Liver (tissue), 9 donors: ENCODE data around the gene CD96. TPM values are rescaled to one million over a fixed set of nuclear protein-coding genes. Genes with fewer than 3 reads are reported as not detected.

Source experiments
- DNase-seq: peaks from one replicate; pipeline ENCODE4 v3.0.0-alpha.2; 2017; ENCODE audit warnings: low spot score
- H3K27ac ChIP-seq, 2 donors: one replicate each; pipeline ENCODE4 v1.7.0; 2013; ENCODE audit warnings: inconsistent platforms in 2 of 2, low read length in 2 of 2, control low read depth in 1 of 2, low read depth in 1 of 2, mild to moderate bottlenecking in 1 of 2
- H3K27me3 ChIP-seq, 4 donors: one replicate each; pipeline versions ENCODE4 v1.6.1 to v1.7.0; 2013; ENCODE audit warnings: low read length in 3 of 4, inconsistent platforms in 1 of 4, mild to moderate bottlenecking in 1 of 4, moderate library complexity in 1 of 4; ENCODE audit not compliant: control insufficient read depth in 4 of 4, insufficient read depth in 4 of 4
- H3K36me3 ChIP-seq, 4 donors: one replicate each; pipeline versions ENCODE4 v1.6.1 to v1.7.0; 2013; ENCODE audit warnings: low read length in 3 of 4, mild to moderate bottlenecking in 3 of 4, low read depth in 1 of 4, moderate library complexity in 1 of 4; ENCODE audit not compliant: control insufficient read depth in 4 of 4, insufficient read depth in 3 of 4
- H3K4me1 ChIP-seq, 4 donors: one replicate each; pipeline versions ENCODE4 v1.6.1 to v1.7.0; 2013; ENCODE audit warnings: low read length in 3 of 4, mild to moderate bottlenecking in 3 of 4, moderate library complexity in 1 of 4; ENCODE audit not compliant: control insufficient read depth in 4 of 4, insufficient read depth in 4 of 4
- H3K4me3 ChIP-seq, 3 donors: one replicate each; pipeline versions ENCODE4 v1.6.1 to v1.7.0; 2013; ENCODE audit warnings: low read length in 3 of 3, control low read depth in 1 of 3, low read depth in 1 of 3, mild to moderate bottlenecking in 1 of 3
- H3K9ac ChIP-seq, 2 donors: one replicate each; pipeline ENCODE4 v1.7.0; 2013; ENCODE audit warnings: low read length in 2 of 2, mild to moderate bottlenecking in 2 of 2, moderate library complexity in 2 of 2, control low read depth in 1 of 2, low read depth in 1 of 2
- H3K9me3 ChIP-seq, 4 donors: one replicate each; pipeline versions ENCODE4 v1.6.1 to v1.7.0; 2013; ENCODE audit warnings: low read length in 3 of 4; ENCODE audit not compliant: control insufficient read depth in 4 of 4
- ATF3 ChIP-seq: IDR thresholded peaks from 2 replicates; pipeline ENCODE4 v1.6.1; 2016; ENCODE audit warnings: antibody characterized with exemption
- CTCF ChIP-seq: fragments of 150-350 bp; IDR thresholded peaks from 2 replicates; pipeline ENCODE4 v1.5.1; 2017; ENCODE audit warnings: improper control_type of control experiment, low read depth, low read length; ENCODE audit not compliant: missing input control
- FOXA1 ChIP-seq: IDR thresholded peaks from 2 replicates; pipeline ENCODE4 v1.6.1; 2016; ENCODE audit warnings: antibody characterized with exemption
- FOXA2 ChIP-seq: IDR thresholded peaks from 2 replicates; pipeline ENCODE4 v1.6.1; 2016; ENCODE audit warnings: antibody characterized with exemption
- GABPA ChIP-seq, 2 donors: IDR thresholded peaks in 1 of 2; conservative IDR thresholded peaks in 1 of 2; 2 replicates each; pipeline ENCODE4 v1.6.1; 2016; ENCODE audit warnings: antibody characterized with exemption in 2 of 2, mild to moderate bottlenecking in 1 of 2, moderate library complexity in 1 of 2
- HNF4A ChIP-seq, 2 donors: conservative IDR thresholded peaks; 2 replicates each; pipeline ENCODE4 v1.6.1; 2016; ENCODE audit warnings: antibody characterized with exemption in 2 of 2, mild to moderate bottlenecking in 2 of 2
- HNF4G ChIP-seq: IDR thresholded peaks from 2 replicates; pipeline ENCODE4 v1.6.1; 2016; ENCODE audit warnings: antibody characterized with exemption
- JUND ChIP-seq, 2 donors: IDR thresholded peaks; 2 replicates each; pipeline ENCODE4 v1.6.1; 2016; ENCODE audit warnings: antibody characterized with exemption in 2 of 2
- NR2F2 ChIP-seq: IDR thresholded peaks from 2 replicates; pipeline ENCODE4 v1.6.1; 2016; ENCODE audit warnings: antibody characterized with exemption
- RAD21 ChIP-seq, 2 donors: IDR thresholded peaks; 2 replicates each; pipeline ENCODE4 v1.6.1; 2016; ENCODE audit warnings: antibody characterized with exemption in 2 of 2, mild to moderate bottlenecking in 2 of 2
- RXRA ChIP-seq, 2 donors: IDR thresholded peaks; 2 replicates each; pipeline ENCODE4 v1.6.1; 2017 to 2018; ENCODE audit warnings: antibody characterized with exemption in 2 of 2, mild to moderate bottlenecking in 1 of 2
- SP1 ChIP-seq: IDR thresholded peaks from 2 replicates; pipeline ENCODE4 v1.6.1; 2018; ENCODE audit warnings: antibody characterized with exemption, mild to moderate bottlenecking
- TAF1 ChIP-seq: conservative IDR thresholded peaks from 2 replicates; pipeline ENCODE4 v1.6.1; 2016; ENCODE audit warnings: antibody characterized with exemption, mild to moderate bottlenecking
- YY1 ChIP-seq: IDR thresholded peaks from 2 replicates; pipeline ENCODE4 v1.6.1; 2016; ENCODE audit warnings: antibody characterized with exemption, mild to moderate bottlenecking
- WGBS: extraction: QIAGEN DNeasy Blood & Tissue Kit; methylation state at CpG from one replicate; pipeline ENCODE4 v1.1.7; 2013; 5-methylcytosine and 5-hydroxymethylcytosine counted together
- polyA plus RNA-seq, 2 donors: library from polyadenylated mRNA; stranded (reverse) in 1 of 2; unstranded in 1 of 2; fragments of 200-250 nt in 1 of 2; fragments of >200 nt in 1 of 2; fragmentation: Nextera tagmentation in 1 of 2; extraction: Ambion mirVana in 1 of 2; gene quantifications; one replicate each; pipeline versions ENCODE4 v1.2.1 to v1.2.3, GENCODE V29; 2013 to 2015
- total RNA-seq, 2 donors: library from RNA; depleted of rRNA; stranded (reverse); fragments of >200 nt; gene quantifications; one replicate each; pipeline ENCODE4 v1.2.3, GENCODE V29; 2014
- TF ChIP-seq, protein P1 (sequence below): IDR thresholded peaks from 2 replicates; pipeline ENCODE4 v1.6.1; 2016; ENCODE audit warnings: antibody characterized with exemption
- TF ChIP-seq, protein P2 (sequence below): IDR thresholded peaks from 2 replicates; pipeline ENCODE4 v1.6.1; 2016; ENCODE audit warnings: antibody characterized with exemption, mild to moderate bottlenecking
- donor health status: healthy.
- donor health status: healthy.
- donor health status: healthy.
- donor health status: healthy.
- donor health status: healthy.

The CD96 gene
- total and polyA plus RNA-seq, 4 donors: 0.46 to 2.7 (median 0.92) TPM

GRCh38 chr3:111618945-111619344, 76.9 kb downstream of the CD96 start:
- Histone ChIP-seq H3K27ac (no peak overlapping the region), H3K36me3 (no peaks in the 10 kb centered on the region), H3K9ac (no peak overlapping the region), H3K9me3 (peaks cover 0 to 3% (median 0%) of the 10 kb centered on the region in 4 donors), H3K4me3 (no peak overlapping the region), H3K4me1 (no peaks in the 10 kb centered on the region), H3K27me3 (peaks cover 0 to 2% (median 0%) of the 10 kb centered on the region in 4 donors)
- no peak for DNase-seq
- TF ChIP-seq CTCF: no peak
- no peak for TF ChIP-seq GABPA (IDR thresholded peaks at IDR 0.05 in 1 of 2, conservative IDR thresholded peaks at IDR 0.05 in 1 of 2)
- TF ChIP-seq RAD21 (IDR thresholded peaks at IDR 0.05): no peak
- TF ChIP-seq, protein P1, sequence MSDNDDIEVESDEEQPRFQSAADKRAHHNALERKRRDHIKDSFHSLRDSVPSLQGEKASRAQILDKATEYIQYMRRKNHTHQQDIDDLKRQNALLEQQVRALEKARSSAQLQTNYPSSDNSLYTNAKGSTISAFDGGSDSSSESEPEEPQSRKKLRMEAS: no peak
- TF ChIP-seq NR2F2: no peak
- TF ChIP-seq JUND (IDR thresholded peaks at IDR 0.05): no peak
- TF ChIP-seq HNF4A (conservative IDR thresholded peaks at IDR 0.05): no peak
- no peak for TF ChIP-seq YY1
- TF ChIP-seq, protein P2, sequence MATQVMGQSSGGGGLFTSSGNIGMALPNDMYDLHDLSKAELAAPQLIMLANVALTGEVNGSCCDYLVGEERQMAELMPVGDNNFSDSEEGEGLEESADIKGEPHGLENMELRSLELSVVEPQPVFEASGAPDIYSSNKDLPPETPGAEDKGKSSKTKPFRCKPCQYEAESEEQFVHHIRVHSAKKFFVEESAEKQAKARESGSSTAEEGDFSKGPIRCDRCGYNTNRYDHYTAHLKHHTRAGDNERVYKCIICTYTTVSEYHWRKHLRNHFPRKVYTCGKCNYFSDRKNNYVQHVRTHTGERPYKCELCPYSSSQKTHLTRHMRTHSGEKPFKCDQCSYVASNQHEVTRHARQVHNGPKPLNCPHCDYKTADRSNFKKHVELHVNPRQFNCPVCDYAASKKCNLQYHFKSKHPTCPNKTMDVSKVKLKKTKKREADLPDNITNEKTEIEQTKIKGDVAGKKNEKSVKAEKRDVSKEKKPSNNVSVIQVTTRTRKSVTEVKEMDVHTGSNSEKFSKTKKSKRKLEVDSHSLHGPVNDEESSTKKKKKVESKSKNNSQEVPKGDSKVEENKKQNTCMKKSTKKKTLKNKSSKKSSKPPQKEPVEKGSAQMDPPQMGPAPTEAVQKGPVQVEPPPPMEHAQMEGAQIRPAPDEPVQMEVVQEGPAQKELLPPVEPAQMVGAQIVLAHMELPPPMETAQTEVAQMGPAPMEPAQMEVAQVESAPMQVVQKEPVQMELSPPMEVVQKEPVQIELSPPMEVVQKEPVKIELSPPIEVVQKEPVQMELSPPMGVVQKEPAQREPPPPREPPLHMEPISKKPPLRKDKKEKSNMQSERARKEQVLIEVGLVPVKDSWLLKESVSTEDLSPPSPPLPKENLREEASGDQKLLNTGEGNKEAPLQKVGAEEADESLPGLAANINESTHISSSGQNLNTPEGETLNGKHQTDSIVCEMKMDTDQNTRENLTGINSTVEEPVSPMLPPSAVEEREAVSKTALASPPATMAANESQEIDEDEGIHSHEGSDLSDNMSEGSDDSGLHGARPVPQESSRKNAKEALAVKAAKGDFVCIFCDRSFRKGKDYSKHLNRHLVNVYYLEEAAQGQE: no peak

- no peak for DNase-seq
- Histone ChIP-seq H3K4me1 (no peaks in the 10 kb centered on the region), H3K4me3 (no peak overlapping the region), H3K36me3 (no peaks in the 10 kb centered on the region), H3K9me3 (peaks cover 0 to 3% (median 0%) of the 10 kb centered on the region in 4 donors), H3K9ac (no peak overlapping the region), H3K27me3 (peaks cover 0 to 2% (median 0%) of the 10 kb centered on the region in 4 donors), H3K27ac (no peak overlapping the region)
- 80% methylated on average over 3 of the region's 3 CpGs for WGBS
- no peak for TF ChIP-seq JUND (IDR thresholded peaks at IDR 0.05)
- TF ChIP-seq, protein P1: no peak
- TF ChIP-seq RAD21 (IDR thresholded peaks at IDR 0.05): no peak
- no peak for TF ChIP-seq NR2F2
- TF ChIP-seq FOXA2: no peak
Measured at GRCh38 chr3:111619833-111620232, 77.8 kb downstream of the CD96 start.

GRCh38 chr3:111621535-111621934, 79.5 kb downstream of the CD96 start:
- Histone ChIP-seq H3K27ac (no peak overlapping the region), H3K4me3 (no peak overlapping the region), H3K9ac (no peak overlapping the region), H3K36me3 (no peaks in the 10 kb centered on the region), H3K9me3 (peaks cover 0 to 3% (median 0%) of the 10 kb centered on the region in 4 donors), H3K27me3 (peaks cover 0 to 2% (median 0%) of the 10 kb centered on the region in 4 donors), H3K4me1 (no peaks in the 10 kb centered on the region)
- TF ChIP-seq, protein P2: no peak
- TF ChIP-seq FOXA2: no peak
- TF ChIP-seq RXRA (IDR thresholded peaks at IDR 0.05): no peak
- TF ChIP-seq GABPA (IDR thresholded peaks at IDR 0.05 in 1 of 2, conservative IDR thresholded peaks at IDR 0.05 in 1 of 2): no peak
- no peak for TF ChIP-seq HNF4G
- TF ChIP-seq FOXA1: no peak
- TF ChIP-seq TAF1: no peak
- TF ChIP-seq HNF4A (conservative IDR thresholded peaks at IDR 0.05): no peak
- no peak for TF ChIP-seq ATF3
- no peak for TF ChIP-seq JUND (IDR thresholded peaks at IDR 0.05)
- TF ChIP-seq SP1: no peak
- no peak for TF ChIP-seq NR2F2
- DNase-seq: no peak
- WGBS: 51% methylated on average over 5 of the region's 5 CpGs
